ENCODE results near the gene AMPD3. TPM values are rescaled to one million over a fixed set of nuclear protein-coding genes. Genes with fewer than 3 reads are reported as not detected.

AMPD3 gene
- total RNA-seq, 1 donor from 2014 or later = 9.8 TPM

GRCh38 chr11:10438458-10438857 lies 16.6 kb upstream of the AMPD3 start:
- TF ChIP-seq CTCF (IDR thresholded peaks at IDR 0.05) = no peak
- Histone ChIP-seq H3K27me3 (ENCODE audit: low read depth) (no peaks in the 10 kb centered on the region), H3K36me3 (no peaks in the 10 kb centered on the region), H3K27ac (no peak overlapping the region), H3K4me1 (no peaks in the 10 kb centered on the region), H3K9me3 (no peaks in the 10 kb centered on the region), H3K4me3 (no peak overlapping the region)
- intact Hi-C loops (cut with DNase I) = no loop called here
- DNase-seq (no peak), ATAC-seq (no peak)

- DNase-seq (no peak), ATAC-seq (no peak)
- no peaks in the 10 kb centered on the region for H3K36me3 ChIP-seq
- H3K4me1 ChIP-seq = no peaks in the 10 kb centered on the region
- no peaks in the 10 kb centered on the region for H3K9me3 ChIP-seq
- no peak overlapping the region for H3K27ac ChIP-seq
- H3K4me3 ChIP-seq = no peak overlapping the region
- intact Hi-C loops (cut with DNase I) = no loop called here
- TF ChIP-seq CTCF (IDR thresholded peaks at IDR 0.05) = no peak
- no peaks in the 10 kb centered on the region for H3K27me3 ChIP-seq (ENCODE audit: low read depth)
These were observed 15.7 kb upstream of the AMPD3 start for GRCh38 chr11:10439351-10439750.

GRCh38 chr11:10439924-10440323 lies 15.1 kb upstream of the AMPD3 start:
- no peaks in the 10 kb centered on the region for H3K36me3 ChIP-seq
- no peak overlapping the region for H3K4me3 ChIP-seq
- ATAC-seq (no peak), DNase-seq (no peak)
- no peaks in the 10 kb centered on the region for H3K9me3 ChIP-seq
- H3K27me3 ChIP-seq (ENCODE audit: low read depth) = no peaks in the 10 kb centered on the region
- no peaks in the 10 kb centered on the region for H3K4me1 ChIP-seq
- no peak for TF ChIP-seq CTCF (IDR thresholded peaks at IDR 0.05)
- no peak overlapping the region for H3K27ac ChIP-seq
- intact Hi-C loops (cut with DNase I) = no loop called here

- DNase-seq = no peak
- intact Hi-C loops (cut with DNase I) = no loop called here
- no peak for TF ChIP-seq CTCF (IDR thresholded peaks at IDR 0.05)
- Histone ChIP-seq H3K27me3 (ENCODE audit: low read depth) (no peaks in the 10 kb centered on the region), H3K36me3 (no peaks in the 10 kb centered on the region), H3K4me1 (no peaks in the 10 kb centered on the region), H3K9me3 (no peaks in the 10 kb centered on the region), H3K4me3 (no peak overlapping the region), H3K27ac (no peak overlapping the region)
- ATAC-seq = no peak
These were observed 14.7 kb upstream of the AMPD3 start for GRCh38 chr11:10440401-10440800.

GRCh38 chr11:10441091-10441490 lies 14.0 kb upstream of the AMPD3 start:
- intact Hi-C loops (cut with DNase I) = no loop called here
- no peak overlapping the region for H3K27ac ChIP-seq
- DNase-seq = no peak

More at GRCh38 chr11:10441091-10441490, 14.0 kb upstream of the AMPD3 start:
- ATAC-seq = no peak
- TF ChIP-seq CTCF (IDR thresholded peaks at IDR 0.05) = no peak
- no peaks in the 10 kb centered on the region for H3K27me3 ChIP-seq (ENCODE audit: low read depth)
- H3K36me3 ChIP-seq = no peaks in the 10 kb centered on the region
- H3K4me3 ChIP-seq = no peak overlapping the region
- H3K4me1 ChIP-seq = no peaks in the 10 kb centered on the region
- H3K9me3 ChIP-seq = no peaks in the 10 kb centered on the region

All from lower lobe of right lung (tissue), 2 donors.